HepG2 (cell line): Measurements from ENCODE around the gene RAB5B. TPM values are rescaled to one million over a fixed set of nuclear protein-coding genes. Genes with fewer than 3 reads are reported as not detected.

Source experiments
- HNF1A ChIP-seq, 2 experiments: sonication (generic) in 1 of 2; formaldehyde crosslinking in 1 of 2; IDR thresholded peaks; 2 replicates each; pipeline versions ENCODE4 v1.4.0 to v1.6.1; 2016 to 2020; ENCODE audit warnings: borderline replicate concordance in 1 of 2, low read depth in 1 of 2, mild to moderate bottlenecking in 1 of 2, missing genetic modification reagents in 1 of 2
- PHF8 ChIP-seq: sonication (generic); formaldehyde crosslinking; IDR thresholded peaks from 2 replicates; pipeline ENCODE4 v1.5.0; 2020; ENCODE audit warnings: missing genetic modification reagents
- POLR2G ChIP-seq: fragments of 200-400 bp; formaldehyde crosslinking; IDR thresholded peaks from 2 replicates; pipeline ENCODE4 v1.6.1; 2018; ENCODE audit warnings: mild to moderate bottlenecking, low read depth, low read length, moderate library complexity
- SAP130 ChIP-seq: IDR thresholded peaks from 2 replicates; pipeline ENCODE4 v1.6.1; 2016; ENCODE audit warnings: low read depth
- SMAD1 ChIP-seq: sonication (generic); formaldehyde crosslinking; IDR thresholded peaks from 2 replicates; pipeline ENCODE4 v1.4.0; 2020; ENCODE audit warnings: missing genetic modification reagents, low read depth, mild to moderate bottlenecking, borderline replicate concordance
- SRSF9 ChIP-seq: fragments of 200-400 bp; formaldehyde crosslinking; IDR thresholded peaks from 2 replicates; pipeline ENCODE4 v1.6.1; 2018; ENCODE audit warnings: borderline replicate concordance, mild to moderate bottlenecking, low read depth, low read length; ENCODE audit not compliant: insufficient read depth, poor library complexity, severe bottlenecking
- ZBTB39 ChIP-seq: sonication (generic); formaldehyde crosslinking; IDR thresholded peaks from 2 replicates; pipeline ENCODE4 v1.5.0; 2020; ENCODE audit warnings: missing genetic modification reagents
- ZMYM3 ChIP-seq: sonication (generic); formaldehyde crosslinking; IDR thresholded peaks from 2 replicates; pipeline ENCODE4 v1.5.1; 2020; ENCODE audit warnings: mild to moderate bottlenecking, missing genetic modification reagents
- ZNF292 ChIP-seq: sonication (generic); formaldehyde crosslinking; IDR thresholded peaks from 2 replicates; pipeline ENCODE4 v1.8.1; 2022; ENCODE audit warnings: mild to moderate bottlenecking, low read depth, missing genetic modification reagents, borderline replicate concordance
- ZNF639 ChIP-seq: conservative IDR thresholded peaks from 2 replicates; pipeline ENCODE4 v1.6.1; 2018; ENCODE audit warnings: missing genetic modification reagents
- ZNF709 ChIP-seq: sonication (generic); formaldehyde crosslinking; IDR thresholded peaks from 2 replicates; pipeline ENCODE4 v1.5.0; 2020; ENCODE audit warnings: mild to moderate bottlenecking, missing genetic modification reagents
- polyA plus RNA-seq, 8 experiments: library from polyadenylated mRNA; depleted of rRNA in 3 of 8; stranded (reverse) in 7 of 8; unstranded in 1 of 8; fragments of >200 nt; fragmentation: Illumina TruSeq in 4 of 8; extraction: Trizol in 4 of 8; gene quantifications; 2 replicates each; pipeline versions ENCODE4 v1.2.1 to v1.2.3, GENCODE V29; 2011 to 2016; ENCODE audit warnings: low read depth in 4 of 8, missing spikeins in 1 of 8, mixed read lengths in 1 of 8; ENCODE audit not compliant: insufficient read depth in 1 of 8
- total RNA-seq, 5 experiments: library from RNA; depleted of rRNA; stranded (reverse); fragments of >200 nt; fragmentation: Illumina TruSeq; extraction: Trizol; gene quantifications; 2 replicates each; pipeline ENCODE4 v1.2.3, GENCODE V29; 2016; ENCODE audit warnings: low read depth in 1 of 5

The RAB5B gene
- total and polyA plus RNA-seq, 2 of the 13 experiments (the other 11 are each of a cell fraction or from before 2014, with no cell fraction given) = 26.0 to 68.3 TPM

GRCh38 chr12:55940065-55940732 lies 33.7 kb upstream of the RAB5B start (continued):
- TF ChIP-seq ZNF709 (CRISPR knock-in tag) = no peak
- no peak for TF ChIP-seq POLR2G
- TF ChIP-seq SRSF9 = no peak
- no peak for TF ChIP-seq HNF1A (IDR thresholded peaks at IDR 0.05; ENCODE audit: low read depth)
- peak; percentile 27; the same call in 1 of the 2 replicates for TF ChIP-seq HNF1A (CRISPR knock-in tag; IDR thresholded peaks at IDR 0.05; ENCODE audit: borderline replicate concordance)
- no peak for TF ChIP-seq PHF8 (CRISPR knock-in tag)
- 0 out of 2 replicates have a peak, but pooled peaks have one; percentile 13 for TF ChIP-seq ZMYM3
- TF ChIP-seq ZNF639 (CRISPR knock-in tag) = no peak
- 0 out of 2 replicates have a peak, but pooled peaks have one; percentile 37 for TF ChIP-seq ZBTB39 (CRISPR knock-in tag)
- peak; percentile 53 for TF ChIP-seq SAP130 (CRISPR knock-in tag)
- no peak for TF ChIP-seq SMAD1 (CRISPR knock-in tag)
- 0 out of 2 replicates have a peak, but pooled peaks have one; percentile 49 for TF ChIP-seq ZNF292 (CRISPR knock-in tag)
